Loucy (cell line): ENCODE data around the gene SLC5A2.

ENCODE experiments used
- H2AFZ ChIP-seq: fragments of 200-600 bp; sonication (generic); 2 replicates; pipeline ENCODE4 v1.6.0; 2016; ENCODE audit warnings: antibody characterized with exemption, mild to moderate bottlenecking, low read length, moderate library complexity
- H3F3A ChIP-seq: fragments of 200-600 bp; 2 replicates; pipeline ENCODE4 v1.6.0; 2016; ENCODE audit warnings: antibody characterized with exemption, low read depth, mild to moderate bottlenecking
- H3K27me3 ChIP-seq: fragments of 200-600 bp; sonication (generic); 2 replicates; pipeline ENCODE4 v1.6.1; 2014; ENCODE audit warnings: low read length, mild to moderate bottlenecking; ENCODE audit not compliant: insufficient read depth, poor library complexity, severe bottlenecking
- H3K36me3 ChIP-seq: fragments of 200-600 bp; sonication (generic); 2 replicates; pipeline ENCODE4 v1.6.1; 2016; ENCODE audit warnings: low read length; ENCODE audit not compliant: insufficient read depth
- H3K4me1 ChIP-seq: fragments of 200-600 bp; sonication (generic); 2 replicates; pipeline ENCODE4 v1.5.1; 2014; ENCODE audit warnings: low read length, mild to moderate bottlenecking; ENCODE audit not compliant: insufficient read depth, poor library complexity, severe bottlenecking
- H3K4me2 ChIP-seq: fragments of 200-600 bp; sonication (generic); 2 replicates; pipeline ENCODE4 v1.6.0; 2014; ENCODE audit warnings: antibody characterized with exemption, low read length, low read depth, mild to moderate bottlenecking; ENCODE audit not compliant: poor library complexity, severe bottlenecking
- H3K4me3 ChIP-seq: fragments of 200-600 bp; sonication (generic); 2 replicates; pipeline ENCODE4 v1.5.1; 2014; ENCODE audit warnings: low read length, mild to moderate bottlenecking, mixed read lengths; ENCODE audit not compliant: poor library complexity, severe bottlenecking
- H3K79me2 ChIP-seq: fragments of 200-600 bp; sonication (generic); 2 replicates; pipeline ENCODE4 v1.6.1; 2014; ENCODE audit warnings: low read length; ENCODE audit not compliant: insufficient read depth
- H3K9ac ChIP-seq: fragments of 200-600 bp; sonication (generic); 2 replicates; pipeline ENCODE4 v1.6.0; 2014; ENCODE audit warnings: mild to moderate bottlenecking, low read depth, low read length, moderate library complexity; ENCODE audit not compliant: poor library complexity, severe bottlenecking
- H3K9me2 ChIP-seq: fragments of 200-600 bp; sonication (generic); replicated peaks from 2 replicates; pipeline ENCODE4 v1.6.1; 2016; ENCODE audit warnings: low read depth, low read length, mixed read lengths
- H3K9me3 ChIP-seq: fragments of 200-600 bp; sonication (generic); 2 replicates; pipeline ENCODE4 v1.6.1; 2014; ENCODE audit warnings: mild to moderate bottlenecking, antibody characterized with exemption, low read length, low read depth; ENCODE audit not compliant: insufficient read depth
- H4K20me1 ChIP-seq: fragments of 200-600 bp; sonication (generic); 2 replicates; pipeline ENCODE4 v1.6.0; 2014; ENCODE audit warnings: antibody characterized with exemption, low read length, mild to moderate bottlenecking; ENCODE audit not compliant: insufficient read depth, poor library complexity, severe bottlenecking
- CTCF ChIP-seq: fragments of 200-600 bp; sonication (generic); conservative IDR thresholded peaks from 2 replicates; pipeline ENCODE4 v1.5.1; 2014; ENCODE audit warnings: mild to moderate bottlenecking, antibody characterized with exemption, low read length
- EZH2phosphoT487 ChIP-seq: fragments of 200-600 bp; IDR thresholded peaks from 2 replicates; pipeline ENCODE4 v1.6.1; 2018; ENCODE audit warnings: antibody characterized with exemption, mild to moderate bottlenecking, moderate library complexity, borderline replicate concordance

The SLC5A2 gene

GRCh38 chr16:31465788-31466370, 17.0 kb upstream of the SLC5A2 start:
- peak overlapping the region; percentile 55 for H3K9ac ChIP-seq
- H3K9me2 ChIP-seq, result no peaks in the 10 kb centered on the region
- TF ChIP-seq EZH2phosphoT487 (no peak), CTCF (no peak)
- H3K27me3 ChIP-seq, result no peaks in the 10 kb centered on the region
- peaks cover 5% of the 10 kb centered on the region for H4K20me1 ChIP-seq
- no peaks in the 10 kb centered on the region for H3K9me3 ChIP-seq
- peaks cover 34% of the 10 kb centered on the region; the same call in 1 of the 2 replicates for H3K36me3 ChIP-seq
- peaks cover 40% of the 10 kb centered on the region for H3K79me2 ChIP-seq
- H3K4me2 ChIP-seq, result no peak overlapping the region
- H3K4me3 ChIP-seq, result no peak overlapping the region
- H3F3A ChIP-seq, result no peaks in the 10 kb centered on the region; the same call in 1 of the 2 replicates
- peaks cover 25% of the 10 kb centered on the region for H3K4me1 ChIP-seq
- H2AFZ ChIP-seq, result no peak overlapping the region

GRCh38 chr16:31466381-31466841, 16.5 kb upstream of the SLC5A2 start:
- H3K36me3 ChIP-seq, result peaks cover 34% of the 10 kb centered on the region; the same call in 1 of the 2 replicates
- H3K4me1 ChIP-seq, result peaks cover 20% of the 10 kb centered on the region
- TF ChIP-seq CTCF, result no peak
- TF ChIP-seq EZH2phosphoT487, result no peak
- H3K4me2 ChIP-seq, result peak overlapping the region; percentile 61
- H2AFZ ChIP-seq, result no peak overlapping the region
- no peaks in the 10 kb centered on the region for H3K9me2 ChIP-seq
- H3K27me3 ChIP-seq, result no peaks in the 10 kb centered on the region
- H3K9me3 ChIP-seq, result no peaks in the 10 kb centered on the region
- H4K20me1 ChIP-seq, result no peaks in the 10 kb centered on the region
- H3F3A ChIP-seq, result no peaks in the 10 kb centered on the region; the same call in 1 of the 2 replicates
- H3K4me3 ChIP-seq, result no peak overlapping the region
- H3K9ac ChIP-seq, result peak overlapping the region; percentile 55
- peaks cover 35% of the 10 kb centered on the region for H3K79me2 ChIP-seq

- no peaks in the 10 kb centered on the region for H4K20me1 ChIP-seq
These were observed 15.7 kb upstream of the SLC5A2 start for GRCh38 chr16:31467151-31467773.

More at GRCh38 chr16:31467151-31467773, 15.7 kb upstream of the SLC5A2 start:
- Histone ChIP-seq H3K4me1 (peaks cover 20% of the 10 kb centered on the region), H3K4me2 (peak overlapping the region; percentile 61), H3F3A (no peaks in the 10 kb centered on the region; the same call in 1 of the 2 replicates), H3K9me2 (no peaks in the 10 kb centered on the region), H2AFZ (no peak overlapping the region), H3K4me3 (peak overlapping the region; percentile 44), H3K79me2 (peaks cover 26% of the 10 kb centered on the region; the same call in 1 of the 2 replicates), H3K9ac (peak overlapping the region; percentile 55), H3K36me3 (peaks cover 27% of the 10 kb centered on the region; the same call in 1 of the 2 replicates), H3K9me3 (no peaks in the 10 kb centered on the region), H3K27me3 (no peaks in the 10 kb centered on the region)
- TF ChIP-seq EZH2phosphoT487 (no peak), CTCF (no peak)
